BE2C (cell line): ENCODE results near the gene ESYT2.

Experiments
- DNase-seq: peaks from one replicate; pipeline ENCODE4 v3.0.0-alpha.2; 2020
- H3K27me3 ChIP-seq: fragments of 250-450 bp; sonication (Bioruptor Pico); 2 replicates; pipeline ENCODE4 v1.5.1; 2020; ENCODE audit warnings: mild to moderate bottlenecking
- H3K36me3 ChIP-seq: fragments of 250-450 bp; sonication (Bioruptor Pico); 2 replicates; pipeline ENCODE4 v1.5.1; 2020; ENCODE audit warnings: mild to moderate bottlenecking
- H3K4me1 ChIP-seq: fragments of 250-450 bp; sonication (Bioruptor Pico); 2 replicates; pipeline ENCODE4 v1.5.1; 2020
- H3K4me3 ChIP-seq: 2 replicates; pipeline ENCODE4 v1.5.1; 2011; ENCODE audit warnings: low read depth, low read length
- H3K9me3 ChIP-seq: fragments of 250-450 bp; sonication (Bioruptor Pico); 2 replicates; pipeline ENCODE4 v1.5.1; 2020
- TF ChIP-seq, protein P1 (sequence below): IDR thresholded peaks from 2 replicates; pipeline ENCODE4 v1.5.1; 2012; ENCODE audit warnings: mild to moderate bottlenecking, low read depth, low read length

The ESYT2 gene

DNA sequence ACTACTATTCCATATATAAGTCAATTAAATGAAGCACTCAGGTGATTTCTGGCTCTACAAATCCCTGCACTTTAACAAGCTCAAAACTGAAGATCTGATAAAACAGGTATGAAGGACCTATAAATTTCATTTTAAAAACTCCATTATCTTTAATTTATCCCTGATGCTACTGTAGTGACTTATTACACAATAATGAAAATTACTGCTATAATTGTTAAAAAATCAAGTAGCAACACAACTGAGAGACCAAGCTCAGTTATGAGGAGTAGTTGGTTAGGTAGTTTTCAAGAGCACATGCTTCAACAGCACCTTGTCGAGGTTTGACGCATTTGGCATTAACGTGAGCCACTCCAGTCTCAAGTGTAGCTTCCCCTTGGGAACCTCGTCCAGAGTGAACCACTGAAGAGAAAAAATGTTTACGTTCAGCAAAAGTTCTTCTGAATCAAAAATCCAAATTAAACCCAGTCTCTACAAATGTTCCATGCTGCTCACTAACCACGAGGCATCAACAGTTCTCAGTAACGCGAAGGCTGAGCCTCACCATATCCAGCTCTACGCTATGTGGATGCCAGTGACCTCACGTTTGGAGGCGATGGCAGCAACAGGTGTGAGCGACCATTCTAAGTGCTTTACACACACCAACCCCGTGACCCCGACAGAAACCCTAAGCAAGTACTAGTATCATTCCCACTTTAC is 69.4 kb downstream of the ESYT2 start:
- Histone ChIP-seq H3K4me3 (no peak overlapping the region), H3K36me3 (peaks cover 6% of the 10 kb centered on the region; the same call in 1 of the 2 replicates), H3K27me3 (no peaks in the 10 kb centered on the region), H3K9me3 (no peaks in the 10 kb centered on the region), H3K4me1 (peaks cover 6% of the 10 kb centered on the region)
- TF ChIP-seq, protein P1, sequence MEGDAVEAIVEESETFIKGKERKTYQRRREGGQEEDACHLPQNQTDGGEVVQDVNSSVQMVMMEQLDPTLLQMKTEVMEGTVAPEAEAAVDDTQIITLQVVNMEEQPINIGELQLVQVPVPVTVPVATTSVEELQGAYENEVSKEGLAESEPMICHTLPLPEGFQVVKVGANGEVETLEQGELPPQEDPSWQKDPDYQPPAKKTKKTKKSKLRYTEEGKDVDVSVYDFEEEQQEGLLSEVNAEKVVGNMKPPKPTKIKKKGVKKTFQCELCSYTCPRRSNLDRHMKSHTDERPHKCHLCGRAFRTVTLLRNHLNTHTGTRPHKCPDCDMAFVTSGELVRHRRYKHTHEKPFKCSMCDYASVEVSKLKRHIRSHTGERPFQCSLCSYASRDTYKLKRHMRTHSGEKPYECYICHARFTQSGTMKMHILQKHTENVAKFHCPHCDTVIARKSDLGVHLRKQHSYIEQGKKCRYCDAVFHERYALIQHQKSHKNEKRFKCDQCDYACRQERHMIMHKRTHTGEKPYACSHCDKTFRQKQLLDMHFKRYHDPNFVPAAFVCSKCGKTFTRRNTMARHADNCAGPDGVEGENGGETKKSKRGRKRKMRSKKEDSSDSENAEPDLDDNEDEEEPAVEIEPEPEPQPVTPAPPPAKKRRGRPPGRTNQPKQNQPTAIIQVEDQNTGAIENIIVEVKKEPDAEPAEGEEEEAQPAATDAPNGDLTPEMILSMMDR = no peak
- no peak for DNase-seq

DNA sequence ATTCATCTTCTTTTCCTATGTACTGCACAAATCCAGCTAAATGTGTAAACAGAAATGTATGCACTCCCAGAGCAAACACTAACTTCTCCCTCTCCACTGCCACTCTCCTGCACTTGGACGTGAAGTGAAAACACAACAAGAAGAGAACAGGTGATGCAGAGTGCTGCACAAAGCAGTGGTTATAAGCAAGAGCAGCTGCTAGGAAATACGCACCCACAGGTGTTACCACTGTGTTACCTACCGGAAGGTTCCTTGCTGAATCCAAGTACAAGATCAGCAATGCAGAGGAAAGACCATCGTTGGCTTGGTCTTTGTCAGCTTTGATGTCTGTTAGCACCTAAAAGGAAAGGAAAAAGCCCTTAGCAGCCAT is 70.1 kb downstream of the ESYT2 start:
- Histone ChIP-seq H3K4me3 (no peak overlapping the region), H3K9me3 (no peaks in the 10 kb centered on the region), H3K27me3 (no peaks in the 10 kb centered on the region), H3K4me1 (peaks cover 6% of the 10 kb centered on the region), H3K36me3 (peaks cover 6% of the 10 kb centered on the region; the same call in 1 of the 2 replicates)
- DNase-seq = no peak
- TF ChIP-seq, protein P1 = no peak

DNA sequence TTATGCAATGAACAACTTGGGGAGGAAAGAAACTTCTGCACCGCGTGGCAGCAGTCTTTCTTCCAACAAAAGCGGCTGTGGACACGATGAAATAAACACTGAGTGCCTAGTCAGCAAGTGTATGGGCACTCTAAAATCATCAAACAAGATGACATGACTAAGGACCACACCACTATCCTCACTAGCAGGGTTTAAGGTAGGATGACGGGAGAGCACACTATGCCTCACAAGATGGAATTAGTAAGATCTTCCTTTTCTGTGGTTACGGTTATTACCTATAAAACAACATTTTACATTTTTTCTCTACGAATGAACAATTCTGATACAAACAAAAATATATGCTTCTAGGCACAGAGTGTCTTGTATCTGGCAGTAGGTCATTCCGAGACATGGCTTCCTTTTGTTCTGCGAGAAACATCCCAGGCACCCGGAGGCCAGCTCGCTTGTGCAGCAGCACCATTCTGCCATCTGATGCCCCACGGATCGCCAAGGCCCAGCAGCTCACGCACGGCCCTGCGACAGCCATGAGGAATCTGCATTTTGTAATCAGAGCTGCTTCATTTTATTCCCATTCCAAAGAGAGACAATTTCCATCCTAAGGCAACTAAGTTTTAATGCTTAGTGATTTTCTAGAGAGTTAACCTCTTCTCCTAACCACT is 70.6 kb downstream of the ESYT2 start:
- DNase-seq = no peak
- H3K27me3 ChIP-seq = no peaks in the 10 kb centered on the region
- TF ChIP-seq, protein P1 = no peak
- no peaks in the 10 kb centered on the region for H3K9me3 ChIP-seq
- H3K36me3 ChIP-seq = peaks cover 6% of the 10 kb centered on the region; the same call in 1 of the 2 replicates
- H3K4me3 ChIP-seq = no peak overlapping the region
- peaks cover 3% of the 10 kb centered on the region for H3K4me1 ChIP-seq

DNA sequence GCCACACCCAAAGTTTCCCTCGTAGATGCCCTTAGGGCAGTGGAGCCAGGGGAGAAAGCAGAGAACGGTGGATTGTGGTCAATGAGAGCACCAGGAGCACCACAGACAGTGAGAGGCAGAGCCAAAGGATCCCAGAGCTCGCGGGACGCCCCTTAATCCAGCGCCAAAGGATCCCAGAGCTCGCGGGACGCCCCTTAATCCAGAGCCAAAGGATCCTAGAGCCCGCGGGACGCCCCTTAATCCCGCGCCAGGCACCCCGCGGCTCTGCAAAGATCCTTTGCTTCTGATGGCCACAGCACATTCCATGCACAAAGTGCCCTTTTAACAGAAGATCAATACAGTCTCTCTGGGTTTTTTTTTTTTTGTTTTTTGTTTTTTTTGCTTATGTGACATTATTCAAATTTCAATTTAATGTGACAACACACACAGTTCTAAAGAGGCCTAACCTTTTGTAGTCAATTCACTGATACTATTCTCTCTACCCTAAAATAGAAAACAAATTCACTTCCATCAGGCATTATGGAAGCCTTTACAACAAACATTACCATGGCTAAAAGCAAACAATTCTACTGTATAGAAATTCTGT is 71.8 kb downstream of the ESYT2 start:
- no peaks in the 10 kb centered on the region for H3K27me3 ChIP-seq
- no peaks in the 10 kb centered on the region for H3K4me1 ChIP-seq
- TF ChIP-seq, protein P1 = no peak
- no peaks in the 10 kb centered on the region for H3K9me3 ChIP-seq
- H3K4me3 ChIP-seq = no peak overlapping the region
- no peak for DNase-seq
- peaks cover 6% of the 10 kb centered on the region; the same call in 1 of the 2 replicates for H3K36me3 ChIP-seq

DNA sequence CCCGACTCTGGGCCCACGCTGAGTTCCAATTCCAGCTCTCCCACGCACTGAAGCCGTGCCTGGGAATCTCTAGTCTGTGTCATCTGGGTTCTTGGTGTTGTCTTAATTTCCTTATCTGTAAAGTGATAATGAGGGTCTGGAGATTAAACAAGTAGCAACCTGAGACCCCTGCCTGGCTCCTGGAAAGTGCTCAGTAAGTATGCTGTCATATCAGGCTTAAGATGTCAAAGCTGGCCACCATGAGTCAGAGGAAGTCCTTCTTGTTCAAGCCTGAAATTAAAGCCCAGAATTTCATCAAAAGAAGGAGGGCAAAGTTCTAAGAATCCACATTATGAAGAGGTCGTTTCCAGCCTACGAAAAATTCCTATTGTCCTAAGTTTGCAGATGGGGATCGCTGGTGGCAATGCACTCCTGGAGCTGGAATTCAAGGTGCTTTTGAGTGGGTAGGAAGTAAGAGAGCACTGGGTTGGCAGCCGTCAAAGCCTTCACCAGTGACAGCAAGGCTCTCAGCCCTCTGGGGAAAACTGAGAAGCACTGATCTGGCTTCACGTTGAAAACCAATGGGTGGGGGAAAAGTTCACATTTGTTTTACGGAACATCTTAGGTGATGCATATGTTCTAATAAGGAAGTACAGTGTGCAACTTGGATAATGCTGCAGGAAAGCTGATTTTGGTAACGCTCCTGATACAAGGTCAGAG is 74.4 kb downstream of the ESYT2 start:
- TF ChIP-seq, protein P1 = no peak
- Histone ChIP-seq H3K36me3 (peaks cover 6% of the 10 kb centered on the region; the same call in 1 of the 2 replicates), H3K4me3 (no peak overlapping the region), H3K4me1 (no peaks in the 10 kb centered on the region), H3K27me3 (no peaks in the 10 kb centered on the region), H3K9me3 (no peaks in the 10 kb centered on the region)
- no peak for DNase-seq
